IMR-90 (cell line): ENCODE measurements around the gene BHLHE23. TPM values are rescaled to one million over a fixed set of nuclear protein-coding genes. Genes with fewer than 3 reads are reported as not detected.

ENCODE experiments used
- ATAC-seq: fragments of 200-7000 bp; cut with Tn5 transposase; 2 replicates; pipeline ENCODE4 v1.9.1; 2020; ENCODE audit warnings: low read depth, mild to moderate bottlenecking, moderate library complexity
- BruUV-seq: library from RNA; stranded (reverse); fragments of 400-500 nt; replicated peaks from 2 replicates; lab custom pipeline; 2021; lab: Mats Ljungman, UMichigan
- CTCF ChIA-PET: fragments of 300-600 bp; formaldehyde crosslinking; extraction: SDS; loops from one replicate; lab custom pipeline; 2021; ENCODE audit warnings: antibody characterized with exemption; lab: Yijun Ruan, JAX
- POLR2A ChIA-PET: fragments of 300-600 bp; sonication (Branson Sonifier 250); formaldehyde crosslinking; loops from one replicate; lab custom pipeline; 2022; ENCODE audit warnings: antibody characterized with exemption; ENCODE audit not compliant: unreplicated experiment; lab: Charles Lee
- DNase-seq: peaks from one replicate; pipeline ENCODE4 v3.0.0; 2013
- H2AFZ ChIP-seq: replicated peaks from 2 replicates; pipeline ENCODE3; 2013; ENCODE audit warnings: low read length, mild to moderate bottlenecking; ENCODE audit not compliant: poor library complexity
- H2AK5ac ChIP-seq: 2 replicates; pipeline ENCODE4 v1.6.1; 2013; ENCODE audit warnings: low read depth, low read length, inconsistent platforms
- H2AK9ac ChIP-seq: replicated peaks from 2 replicates; pipeline ENCODE3; 2013; ENCODE audit warnings: mild to moderate bottlenecking, low read depth, low read length, moderate library complexity; ENCODE audit not compliant: poor library complexity
- H2BK120ac ChIP-seq: 2 replicates; pipeline ENCODE4 v1.6.1; 2013; ENCODE audit warnings: low read depth, low read length, inconsistent platforms
- H2BK15ac ChIP-seq: 3 replicates; pipeline ENCODE4 v1.6.1; 2013; ENCODE audit warnings: low read depth, low read length, inconsistent platforms
- H2BK20ac ChIP-seq: 2 replicates; pipeline ENCODE4 v1.6.1; 2013; ENCODE audit warnings: low read depth, mild to moderate bottlenecking, inconsistent platforms, low read length, moderate library complexity
- H2BK5ac ChIP-seq: 2 replicates; pipeline ENCODE4 v1.6.1; 2013; ENCODE audit warnings: mild to moderate bottlenecking, low read depth, low read length, inconsistent platforms; ENCODE audit not compliant: poor library complexity, severe bottlenecking
- H3K14ac ChIP-seq: replicated peaks from 2 replicates; pipeline ENCODE4 v1.6.1; 2013; ENCODE audit warnings: low read depth, low read length, inconsistent platforms
- H3K18ac ChIP-seq: 2 replicates; pipeline ENCODE4 v1.6.1; 2013; ENCODE audit warnings: low read depth, low read length, control low read depth
- H3K23ac ChIP-seq: 2 replicates; pipeline ENCODE4 v1.6.1; 2013; ENCODE audit warnings: low read depth, low read length, inconsistent platforms
- H3K27ac ChIP-seq: 2 replicates; pipeline ENCODE4 v1.5.1; 2013; ENCODE audit warnings: mild to moderate bottlenecking, control low read depth, low read length; ENCODE audit not compliant: insufficient read depth
- H3K27me3 ChIP-seq: 2 replicates; pipeline ENCODE4 v1.6.1; 2013; ENCODE audit warnings: low read length; ENCODE audit not compliant: control insufficient read depth, insufficient read depth
- H3K36me3 ChIP-seq: 2 replicates; pipeline ENCODE4 v1.6.1; 2013; ENCODE audit warnings: low read length, mixed read lengths; ENCODE audit not compliant: control insufficient read depth, insufficient read depth
- H3K4ac ChIP-seq: 2 replicates; pipeline ENCODE4 v1.6.1; 2013; ENCODE audit warnings: low read depth, low read length, inconsistent platforms
- H3K4me1 ChIP-seq: 2 replicates; pipeline ENCODE4 v1.6.1; 2013; ENCODE audit warnings: low read length, mixed read lengths; ENCODE audit not compliant: control insufficient read depth, insufficient read depth
- H3K4me2 ChIP-seq: 2 replicates; pipeline ENCODE4 v1.6.1; 2013; ENCODE audit warnings: low read depth, mild to moderate bottlenecking, control low read depth, low read length, moderate library complexity
- H3K4me3 ChIP-seq: 2 replicates; pipeline ENCODE4 v1.5.1; 2013; ENCODE audit warnings: low read depth, mild to moderate bottlenecking, control low read depth, low read length, moderate library complexity; ENCODE audit not compliant: insufficient read depth
- H3K56ac ChIP-seq: 2 replicates; pipeline ENCODE4 v1.6.1; 2013; ENCODE audit warnings: low read length, inconsistent platforms; ENCODE audit not compliant: insufficient read depth; ENCODE audit errors: extremely low read depth
- H3K79me1 ChIP-seq, 2 experiments: 2 replicates each; pipeline ENCODE4 v1.6.1; 2013; ENCODE audit warnings: low read length in 2 of 2, inconsistent platforms in 1 of 2, low read depth in 1 of 2
- H3K9ac ChIP-seq: 2 replicates; pipeline ENCODE4 v1.6.1; 2013; ENCODE audit warnings: low read depth, low read length, control low read depth
- H3K9me1 ChIP-seq: 2 replicates; pipeline ENCODE4 v1.6.1; 2013; ENCODE audit warnings: low read length, inconsistent platforms; ENCODE audit not compliant: insufficient read depth
- H3K9me3 ChIP-seq: 2 replicates; pipeline ENCODE4 v1.6.1; 2013; ENCODE audit warnings: low read length; ENCODE audit not compliant: control insufficient read depth, insufficient read depth
- H4K20me1 ChIP-seq: 2 replicates; pipeline ENCODE4 v1.6.1; 2013; ENCODE audit warnings: low read length, inconsistent platforms; ENCODE audit not compliant: insufficient read depth
- H4K5ac ChIP-seq: 2 replicates; pipeline ENCODE4 v1.6.1; 2013; ENCODE audit warnings: mild to moderate bottlenecking, low read depth, low read length, control low read depth
- H4K8ac ChIP-seq, 2 experiments: 2 replicates each; pipeline ENCODE4 v1.6.1; 2013; ENCODE audit warnings: low read depth in 2 of 2, low read length in 2 of 2, control low read depth in 1 of 2, inconsistent platforms in 1 of 2
- H4K91ac ChIP-seq: 2 replicates; pipeline ENCODE4 v1.6.1; 2013; ENCODE audit warnings: low read depth, low read length, inconsistent platforms; ENCODE audit not compliant: insufficient read depth
- BHLHE40 ChIP-seq: fragments of 150-350 bp; IDR thresholded peaks from 2 replicates; pipeline ENCODE4 v1.6.1; 2016; ENCODE audit warnings: mild to moderate bottlenecking, low read depth, low read length
- CEBPB ChIP-seq: IDR thresholded peaks from 2 replicates; pipeline ENCODE4 v1.6.1; 2012; ENCODE audit warnings: low read depth, low read length, improper control_type of control experiment
- CHD1 ChIP-seq: IDR thresholded peaks from 2 replicates; pipeline ENCODE4 v1.6.1; 2012; ENCODE audit warnings: low read depth, low read length, improper control_type of control experiment
- FOS ChIP-seq: fragments of 150-350 bp; IDR thresholded peaks from 2 replicates; pipeline ENCODE4 v1.6.1; 2016; ENCODE audit warnings: low read depth, low read length
- MAFK ChIP-seq: IDR thresholded peaks from 2 replicates; pipeline ENCODE4 v1.6.1; 2012; ENCODE audit warnings: low read depth, low read length, improper control_type of control experiment
- MAZ ChIP-seq: IDR thresholded peaks from 2 replicates; pipeline ENCODE4 v1.6.1; 2012; ENCODE audit warnings: low read depth, mild to moderate bottlenecking, low read length, improper control_type of control experiment, moderate library complexity, borderline replicate concordance
- MXI1 ChIP-seq: IDR thresholded peaks from 2 replicates; pipeline ENCODE4 v1.6.1; 2012; ENCODE audit warnings: low read depth, mild to moderate bottlenecking, low read length, moderate library complexity, borderline replicate concordance
- NFE2L2 ChIP-seq: fragments of 150-350 bp; IDR thresholded peaks from 2 replicates; pipeline ENCODE4 v1.6.1; 2016; ENCODE audit warnings: low read depth, mild to moderate bottlenecking, low read length
- POLR2A ChIP-seq: IDR thresholded peaks from 2 replicates; pipeline ENCODE4 v1.6.1; 2012; ENCODE audit warnings: mild to moderate bottlenecking, low read depth, low read length
- RAD21 ChIP-seq: IDR thresholded peaks from 2 replicates; pipeline ENCODE4 v1.6.1; 2012; ENCODE audit warnings: low read length, improper control_type of control experiment
- RCOR1 ChIP-seq: IDR thresholded peaks from 2 replicates; pipeline ENCODE4 v1.6.1; 2012; ENCODE audit warnings: mild to moderate bottlenecking, low read length, improper control_type of control experiment; ENCODE audit not compliant: insufficient replicate concordance
- RFX5 ChIP-seq: IDR thresholded peaks from 2 replicates; pipeline ENCODE4 v1.8.0; 2012; ENCODE audit warnings: low read depth, mild to moderate bottlenecking, low read length, moderate library complexity
- SMC3 ChIP-seq: fragments of 150-350 bp; IDR thresholded peaks from 2 replicates; pipeline ENCODE4 v1.6.1; 2016; ENCODE audit warnings: low read depth, mild to moderate bottlenecking, antibody characterized with exemption, low read length, moderate library complexity
- WGBS, 2 experiments: methylation state at CpG; one replicate each; pipeline versions ENCODE4 v1.1.5 to v1.1.7; 2013; ENCODE audit warnings: missing lambda C conversion rate in 2 of 2; ENCODE audit not compliant: insufficient read length in 1 of 2; ENCODE audit errors: extremely low coverage in 2 of 2; 5-methylcytosine and 5-hydroxymethylcytosine counted together
- dilution Hi-C: fragments of 300-500 bp; cut with HindIII; formaldehyde crosslinking; loops from one replicate; pipeline ENCODE4 v1.14.3; 2018; ENCODE audit warnings: low sequenced_read_pairs; ENCODE audit not compliant: unreplicated experiment
- in situ Hi-C: fragments of 300-500 bp; cut with MboI; formaldehyde crosslinking; loops from 3 replicates; pipeline ENCODE4 v1.14.3; 2019; ENCODE audit warnings: low sequenced_read_pairs, inconsistent platforms, mixed read lengths
- intact Hi-C: fragments of 100-400 bp; cut with micrococcal nuclease; formaldehyde crosslinking; loops from 2 replicates; pipeline ENCODE4 v1.10.0; 2022
- polyA plus RNA-seq, 3 experiments: library from polyadenylated mRNA; depleted of rRNA; stranded (reverse); fragments of >200 nt; gene quantifications; 2 replicates each; pipeline ENCODE4 v1.2.3, GENCODE V29; 2012; ENCODE audit warnings: low replicate concordance in 1 of 3
- total RNA-seq: library from RNA; depleted of rRNA; stranded (reverse); fragments of >200 nt; gene quantifications from 2 replicates; pipeline ENCODE4 v1.2.3, GENCODE V29; 2012
- TF ChIP-seq, protein P1 (sequence below): fragments of 150-350 bp; IDR thresholded peaks from 2 replicates; pipeline ENCODE4 v1.6.1; 2016; ENCODE audit warnings: low read depth, mild to moderate bottlenecking, low read length, moderate library complexity, borderline replicate concordance
- TF ChIP-seq, protein P2 (sequence below): conservative IDR thresholded peaks from 2 replicates; pipeline ENCODE4 v1.5.1; 2012; ENCODE audit warnings: mild to moderate bottlenecking, low read depth, low read length, improper control_type of control experiment
- TF ChIP-seq, protein P3 (sequence below): fragments of 150-350 bp; IDR thresholded peaks from 2 replicates; pipeline ENCODE4 v1.6.1; 2017; ENCODE audit warnings: mild to moderate bottlenecking, antibody characterized with exemption, low read length, low read depth

The BHLHE23 gene
- total and polyA plus RNA-seq, 2 of the 4 experiments (the other 2 are of a cell fraction), result not detected

DNA sequence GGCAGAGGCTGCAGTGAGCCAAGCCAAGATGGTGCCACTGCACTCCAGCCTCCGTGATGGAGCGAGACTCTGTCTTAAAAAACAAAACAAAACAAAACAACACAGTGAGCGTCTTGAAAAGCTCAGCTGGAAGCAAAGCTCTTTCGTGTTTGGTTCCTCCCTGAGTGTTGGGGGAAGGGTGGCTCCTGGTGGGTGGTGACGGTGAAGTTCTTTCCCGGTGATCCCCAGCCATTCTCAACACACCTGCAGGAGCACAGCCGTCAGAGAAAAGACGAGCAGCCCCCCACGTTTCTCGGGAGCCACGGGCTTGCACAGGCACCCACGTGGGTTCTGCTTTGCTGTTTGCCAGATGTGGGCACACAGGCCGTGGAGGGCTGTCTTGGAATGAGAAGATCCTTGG lies 3.2 kb downstream of the BHLHE23 start:
- H3K56ac ChIP-seq, result no peak overlapping the region
- ChIA-PET CTCF (interaction anchor here (0.8 to 0.9 kb wide), 2 partner anchors 11 to 31 kb away, joined by 3 read pairs; no protein-coding TSS in a partner anchor), POLR2A (no interaction called here)
- no peaks in the 10 kb centered on the region for H3K9me3 ChIP-seq
- no peaks in the 10 kb centered on the region for H3K36me3 ChIP-seq
- H3K9me1 ChIP-seq, result no peaks in the 10 kb centered on the region
- no peak overlapping the region for H2BK15ac ChIP-seq
- H4K5ac ChIP-seq, result no peak overlapping the region
- H2BK20ac ChIP-seq, result no peak overlapping the region
- H3K23ac ChIP-seq, result no peak overlapping the region
- BruUV-seq, result no TSS peak
- no peak overlapping the region for H2AK9ac ChIP-seq
- no peak for TF ChIP-seq FOS
- no peak for TF ChIP-seq MAZ
- no peak for TF ChIP-seq CEBPB
- TF ChIP-seq RAD21, result no peak
- no peak for TF ChIP-seq RFX5
- TF ChIP-seq MXI1, result no peak
- no peak for TF ChIP-seq POLR2A
- TF ChIP-seq, protein P1, sequence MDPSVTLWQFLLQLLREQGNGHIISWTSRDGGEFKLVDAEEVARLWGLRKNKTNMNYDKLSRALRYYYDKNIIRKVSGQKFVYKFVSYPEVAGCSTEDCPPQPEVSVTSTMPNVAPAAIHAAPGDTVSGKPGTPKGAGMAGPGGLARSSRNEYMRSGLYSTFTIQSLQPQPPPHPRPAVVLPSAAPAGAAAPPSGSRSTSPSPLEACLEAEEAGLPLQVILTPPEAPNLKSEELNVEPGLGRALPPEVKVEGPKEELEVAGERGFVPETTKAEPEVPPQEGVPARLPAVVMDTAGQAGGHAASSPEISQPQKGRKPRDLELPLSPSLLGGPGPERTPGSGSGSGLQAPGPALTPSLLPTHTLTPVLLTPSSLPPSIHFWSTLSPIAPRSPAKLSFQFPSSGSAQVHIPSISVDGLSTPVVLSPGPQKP, result no peak
- TF ChIP-seq, protein P2, sequence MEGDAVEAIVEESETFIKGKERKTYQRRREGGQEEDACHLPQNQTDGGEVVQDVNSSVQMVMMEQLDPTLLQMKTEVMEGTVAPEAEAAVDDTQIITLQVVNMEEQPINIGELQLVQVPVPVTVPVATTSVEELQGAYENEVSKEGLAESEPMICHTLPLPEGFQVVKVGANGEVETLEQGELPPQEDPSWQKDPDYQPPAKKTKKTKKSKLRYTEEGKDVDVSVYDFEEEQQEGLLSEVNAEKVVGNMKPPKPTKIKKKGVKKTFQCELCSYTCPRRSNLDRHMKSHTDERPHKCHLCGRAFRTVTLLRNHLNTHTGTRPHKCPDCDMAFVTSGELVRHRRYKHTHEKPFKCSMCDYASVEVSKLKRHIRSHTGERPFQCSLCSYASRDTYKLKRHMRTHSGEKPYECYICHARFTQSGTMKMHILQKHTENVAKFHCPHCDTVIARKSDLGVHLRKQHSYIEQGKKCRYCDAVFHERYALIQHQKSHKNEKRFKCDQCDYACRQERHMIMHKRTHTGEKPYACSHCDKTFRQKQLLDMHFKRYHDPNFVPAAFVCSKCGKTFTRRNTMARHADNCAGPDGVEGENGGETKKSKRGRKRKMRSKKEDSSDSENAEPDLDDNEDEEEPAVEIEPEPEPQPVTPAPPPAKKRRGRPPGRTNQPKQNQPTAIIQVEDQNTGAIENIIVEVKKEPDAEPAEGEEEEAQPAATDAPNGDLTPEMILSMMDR, result no peak
- no peak for TF ChIP-seq CHD1
- no peak for TF ChIP-seq RCOR1
- TF ChIP-seq MAFK, result no peak
- TF ChIP-seq NFE2L2, result no peak
- TF ChIP-seq, protein P3, sequence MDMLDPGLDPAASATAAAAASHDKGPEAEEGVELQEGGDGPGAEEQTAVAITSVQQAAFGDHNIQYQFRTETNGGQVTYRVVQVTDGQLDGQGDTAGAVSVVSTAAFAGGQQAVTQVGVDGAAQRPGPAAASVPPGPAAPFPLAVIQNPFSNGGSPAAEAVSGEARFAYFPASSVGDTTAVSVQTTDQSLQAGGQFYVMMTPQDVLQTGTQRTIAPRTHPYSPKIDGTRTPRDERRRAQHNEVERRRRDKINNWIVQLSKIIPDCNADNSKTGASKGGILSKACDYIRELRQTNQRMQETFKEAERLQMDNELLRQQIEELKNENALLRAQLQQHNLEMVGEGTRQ, result no peak
- no peak for TF ChIP-seq SMC3
- TF ChIP-seq BHLHE40, result no peak
- H2AFZ ChIP-seq, result no peak overlapping the region
- peaks cover 92% of the 10 kb centered on the region for H3K27me3 ChIP-seq
- no peaks in the 10 kb centered on the region for H3K79me1 ChIP-seq
- no peak overlapping the region for H3K18ac ChIP-seq
- H2AK5ac ChIP-seq, result no peak overlapping the region
- H3K4me3 ChIP-seq, result no peak overlapping the region
- peaks cover 3% of the 10 kb centered on the region; the same call in 1 of the 2 replicates for H4K20me1 ChIP-seq
- H3K27ac ChIP-seq, result no peak overlapping the region
- H2BK120ac ChIP-seq, result no peak overlapping the region
- H3K9ac ChIP-seq, result no peak overlapping the region
- no peak overlapping the region for H3K14ac ChIP-seq
- no peak overlapping the region for H3K4me2 ChIP-seq
- H3K4me1 ChIP-seq, result no peaks in the 10 kb centered on the region
- in situ Hi-C loops (loop anchor here (25.0 kb wide), 1 partner anchor 316 kb away; no protein-coding TSS in a partner anchor), dilution Hi-C loops (no loop called here), intact Hi-C loops (no loop called here)
- no peak overlapping the region for H4K8ac ChIP-seq
- no CpG with 5 or more reads among the region's 13 CpGs for WGBS, 2 experiments
- DNase-seq (no peak), ATAC-seq (no peak)
- H3K4ac ChIP-seq, result no peak overlapping the region
- no peak overlapping the region for H2BK5ac ChIP-seq
- no peak overlapping the region for H4K91ac ChIP-seq
